DOHH2 (cell line): ENCODE data around the gene CCNG2.

Experiments used
- H3F3A ChIP-seq: fragments of 200-600 bp; sonication (generic), shearing (Covaris generic); 2 replicates; pipeline ENCODE4 v1.6.0; 2016; ENCODE audit warnings: antibody characterized with exemption, mild to moderate bottlenecking; ENCODE audit not compliant: control insufficient read depth, insufficient read depth
- H3K27ac ChIP-seq: fragments of 200-600 bp; sonication (generic); 2 replicates; pipeline ENCODE4 v1.5.1; 2014; ENCODE audit warnings: low read depth, mild to moderate bottlenecking, low read length, moderate library complexity
- H3K27me3 ChIP-seq: fragments of 200-600 bp; sonication (generic); 2 replicates; pipeline ENCODE4 v1.6.1; 2014; ENCODE audit warnings: mild to moderate bottlenecking, low read length, mixed read lengths; ENCODE audit not compliant: control insufficient read depth
- H3K36me3 ChIP-seq: fragments of 200-600 bp; sonication (generic); 2 replicates; pipeline ENCODE4 v1.6.1; 2014; ENCODE audit warnings: mild to moderate bottlenecking, low read length, moderate library complexity, mixed read lengths; ENCODE audit not compliant: control insufficient read depth
- H3K4me1 ChIP-seq: fragments of 200-600 bp; sonication (generic); 2 replicates; pipeline ENCODE4 v1.6.1; 2014; ENCODE audit warnings: mild to moderate bottlenecking, low read length, mixed read lengths; ENCODE audit not compliant: control insufficient read depth
- H3K4me2 ChIP-seq: fragments of 200-600 bp; sonication (generic); 2 replicates; pipeline ENCODE4 v1.6.0; 2014; ENCODE audit warnings: mild to moderate bottlenecking, low read length, moderate library complexity
- H3K4me3 ChIP-seq: fragments of 200-600 bp; sonication (generic); 2 replicates; pipeline ENCODE4 v1.5.1; 2014; ENCODE audit warnings: mild to moderate bottlenecking, low read length, mixed read lengths
- H3K79me2 ChIP-seq: fragments of 200-600 bp; sonication (generic); 2 replicates; pipeline ENCODE4 v1.6.1; 2014; ENCODE audit warnings: mild to moderate bottlenecking, low read length, mixed read lengths; ENCODE audit not compliant: control insufficient read depth
- H3K9me2 ChIP-seq: fragments of 200-600 bp; sonication (generic); replicated peaks from 2 replicates; pipeline ENCODE4 v1.6.1; 2014; ENCODE audit warnings: mild to moderate bottlenecking, low read length, mixed read lengths; ENCODE audit not compliant: control insufficient read depth
- H3K9me3 ChIP-seq: fragments of 200-600 bp; sonication (generic); 2 replicates; pipeline ENCODE4 v1.6.1; 2014; ENCODE audit warnings: antibody characterized with exemption, low read length, mixed read lengths; ENCODE audit not compliant: control insufficient read depth, insufficient read depth
- H4K20me1 ChIP-seq: fragments of 200-600 bp; sonication (generic); 2 replicates; pipeline ENCODE4 v1.6.0; 2014; ENCODE audit warnings: low read depth, mild to moderate bottlenecking, antibody characterized with exemption, low read length, moderate library complexity; ENCODE audit not compliant: control insufficient read depth, insufficient read depth
- EZH2phosphoT487 ChIP-seq: fragments of 200-600 bp; sonication (generic); IDR thresholded peaks from 2 replicates; pipeline ENCODE4 v1.6.1; 2017; ENCODE audit warnings: borderline replicate concordance, mild to moderate bottlenecking, antibody characterized with exemption, low read length, moderate library complexity, mixed read lengths
- TF ChIP-seq, protein P1 (sequence below): fragments of 200-600 bp; sonication (generic); IDR thresholded peaks from one replicate; pipeline ENCODE4 v1.5.1; 2014; ENCODE audit warnings: antibody characterized with exemption, mild to moderate bottlenecking, low read depth, low read length; ENCODE audit not compliant: poor library complexity, severe bottlenecking

The CCNG2 gene

DNA sequence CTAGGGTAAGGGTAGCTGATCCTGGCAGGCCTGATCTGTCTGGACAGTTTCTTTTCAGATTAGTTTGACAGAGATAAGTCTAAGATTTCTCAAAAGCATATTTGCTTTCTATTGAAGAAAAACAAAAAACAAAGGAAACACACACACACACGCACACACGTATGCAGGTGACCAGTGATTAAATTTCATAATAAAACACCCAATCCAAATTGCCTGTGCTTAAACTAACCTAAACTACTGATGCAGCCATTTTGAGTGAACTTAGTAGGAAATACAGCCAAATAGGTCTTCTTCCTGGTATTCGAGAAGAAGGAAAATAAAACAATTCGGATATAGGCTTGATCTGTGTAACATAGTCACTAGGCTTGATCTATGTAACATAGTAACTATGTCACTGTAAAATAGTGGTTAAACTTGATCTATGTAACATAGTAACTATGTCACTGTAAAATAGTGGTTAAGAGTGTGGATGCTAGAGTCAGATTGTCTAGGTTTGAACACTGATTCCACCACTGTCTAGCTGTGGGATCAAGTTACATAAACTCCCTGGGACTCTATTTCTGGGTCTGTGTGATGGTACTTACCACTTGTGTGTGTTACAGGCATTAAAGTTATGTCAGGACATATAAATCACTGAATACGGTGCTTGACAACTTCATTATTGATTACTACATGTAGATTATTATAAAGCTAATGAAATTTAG lies 9.8 kb upstream of the CCNG2 start:
- no peak for TF ChIP-seq EZH2phosphoT487
- TF ChIP-seq, protein P1, sequence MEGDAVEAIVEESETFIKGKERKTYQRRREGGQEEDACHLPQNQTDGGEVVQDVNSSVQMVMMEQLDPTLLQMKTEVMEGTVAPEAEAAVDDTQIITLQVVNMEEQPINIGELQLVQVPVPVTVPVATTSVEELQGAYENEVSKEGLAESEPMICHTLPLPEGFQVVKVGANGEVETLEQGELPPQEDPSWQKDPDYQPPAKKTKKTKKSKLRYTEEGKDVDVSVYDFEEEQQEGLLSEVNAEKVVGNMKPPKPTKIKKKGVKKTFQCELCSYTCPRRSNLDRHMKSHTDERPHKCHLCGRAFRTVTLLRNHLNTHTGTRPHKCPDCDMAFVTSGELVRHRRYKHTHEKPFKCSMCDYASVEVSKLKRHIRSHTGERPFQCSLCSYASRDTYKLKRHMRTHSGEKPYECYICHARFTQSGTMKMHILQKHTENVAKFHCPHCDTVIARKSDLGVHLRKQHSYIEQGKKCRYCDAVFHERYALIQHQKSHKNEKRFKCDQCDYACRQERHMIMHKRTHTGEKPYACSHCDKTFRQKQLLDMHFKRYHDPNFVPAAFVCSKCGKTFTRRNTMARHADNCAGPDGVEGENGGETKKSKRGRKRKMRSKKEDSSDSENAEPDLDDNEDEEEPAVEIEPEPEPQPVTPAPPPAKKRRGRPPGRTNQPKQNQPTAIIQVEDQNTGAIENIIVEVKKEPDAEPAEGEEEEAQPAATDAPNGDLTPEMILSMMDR: no peak
- H3K9me2 ChIP-seq: no peaks in the 10 kb centered on the region
- peaks cover 58% of the 10 kb centered on the region for H3K4me1 ChIP-seq
- no peaks in the 10 kb centered on the region for H4K20me1 ChIP-seq
- no peaks in the 10 kb centered on the region for H3K79me2 ChIP-seq
- peaks cover 7% of the 10 kb centered on the region; the same call in 1 of the 2 replicates for H3K36me3 ChIP-seq
- peak overlapping the region; percentile 51 for H3K27ac ChIP-seq
- H3K4me2 ChIP-seq: peak overlapping the region; percentile 53
- peaks cover 10% of the 10 kb centered on the region for H3F3A ChIP-seq
- no peaks in the 10 kb centered on the region for H3K9me3 ChIP-seq
- peak overlapping the region; percentile 36; the same call in 1 of the 2 replicates for H3K4me3 ChIP-seq
- H3K27me3 ChIP-seq: no peaks in the 10 kb centered on the region

- Histone ChIP-seq H3K27ac (no peak overlapping the region), H4K20me1 (no peaks in the 10 kb centered on the region)
These were observed 8.9 kb upstream of the CCNG2 start for GRCh38 chr4:77148078-77148477.

DNA sequence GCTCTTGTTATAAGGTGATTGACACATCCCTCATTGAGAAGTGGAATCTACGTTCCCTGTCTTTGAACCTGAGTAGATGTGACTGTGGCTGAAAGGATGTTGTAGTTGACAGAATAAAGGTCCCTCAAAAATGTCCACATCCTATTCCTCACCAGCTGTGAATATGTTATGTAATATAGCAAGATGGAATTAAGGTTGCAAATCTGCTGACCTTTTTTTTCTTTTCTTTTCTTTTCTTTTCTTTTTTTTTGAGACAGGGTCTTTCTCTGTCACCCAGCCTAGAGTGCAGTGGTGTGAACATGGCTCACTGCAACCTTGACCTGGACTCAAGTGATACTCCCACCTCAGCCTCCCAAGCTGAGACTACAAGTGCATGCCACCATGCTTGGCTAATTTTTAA lies 7.2 kb upstream of the CCNG2 start:
- peaks cover 78% of the 10 kb centered on the region for H3K4me1 ChIP-seq
- no peaks in the 10 kb centered on the region for H3K9me3 ChIP-seq
- no peaks in the 10 kb centered on the region for H3K79me2 ChIP-seq
- H3K4me2 ChIP-seq: no peak overlapping the region
- TF ChIP-seq, protein P1: no peak
- TF ChIP-seq EZH2phosphoT487: no peak
- H4K20me1 ChIP-seq: no peaks in the 10 kb centered on the region
- no peaks in the 10 kb centered on the region for H3K27me3 ChIP-seq
- peaks cover 30% of the 10 kb centered on the region for H3F3A ChIP-seq
- no peaks in the 10 kb centered on the region for H3K9me2 ChIP-seq
- peaks cover 7% of the 10 kb centered on the region; the same call in 1 of the 2 replicates for H3K36me3 ChIP-seq
- H3K4me3 ChIP-seq: no peak overlapping the region
- no peak overlapping the region for H3K27ac ChIP-seq

More at GRCh38 chr4:77148078-77148477, 8.9 kb upstream of the CCNG2 start:
- Histone ChIP-seq H3K9me3 (no peaks in the 10 kb centered on the region), H3K4me3 (no peak overlapping the region), H3K36me3 (peaks cover 7% of the 10 kb centered on the region; the same call in 1 of the 2 replicates), H3K27me3 (no peaks in the 10 kb centered on the region), H3K79me2 (no peaks in the 10 kb centered on the region), H3K9me2 (no peaks in the 10 kb centered on the region), H3F3A (peaks cover 15% of the 10 kb centered on the region), H3K4me2 (no peak overlapping the region), H3K4me1 (peaks cover 61% of the 10 kb centered on the region)
- TF ChIP-seq, protein P1: no peak
- TF ChIP-seq EZH2phosphoT487: no peak
